GM12878 (cell line): ENCODE results near the gene ZNF267. TPM values are rescaled to one million over a fixed set of nuclear protein-coding genes. Genes with fewer than 3 reads are reported as not detected.

ENCODE experiments used
- ATAC-seq: fragments of 200-7000 bp; cut with Tn5 transposase; 3 replicates; pipeline ENCODE4 v1.9.1; 2020; ENCODE audit warnings: mild to moderate bottlenecking, moderate library complexity
- BruUV-seq: library from RNA; stranded (reverse); fragments of 400-500 nt; replicated peaks from 2 replicates; lab custom pipeline; 2021; lab: Mats Ljungman, UMichigan
- CTCF ChIA-PET: fragments of 300-600 bp; sonication (Branson Sonifier 250); formaldehyde crosslinking; extraction: SDS; loops from one replicate; lab custom pipeline; 2021; ENCODE audit warnings: inconsistent platforms; lab: Yijun Ruan, JAX
- POLR2A ChIA-PET: fragments of 350-600 bp; formaldehyde crosslinking; extraction: SDS; loops from one replicate; lab custom pipeline; 2021; ENCODE audit warnings: inconsistent platforms; lab: Charles Lee
- RAD21 ChIA-PET: fragments of 300-600 bp; sonication (Branson Sonifier 250); formaldehyde crosslinking; loops from one replicate; lab custom pipeline; 2023; ENCODE audit warnings: antibody characterized with exemption; ENCODE audit not compliant: unreplicated experiment; lab: Charles Lee
- SMC1A ChIA-PET: fragments of 300-600 bp; sonication (Branson Sonifier 250); formaldehyde crosslinking; loops from one replicate; lab custom pipeline; 2023; ENCODE audit not compliant: unreplicated experiment, uncharacterized antibody; lab: Charles Lee
- DNase-seq: peaks from one replicate; pipeline ENCODE4 v3.0.0-alpha.2; 2011; ENCODE audit warnings: low read depth, low spot score
- FAIRE-seq: peaks from 3 replicates; lab custom pipeline; 2011; peaks lifted over from hg19 to GRCh38; lab: Jason Lieb, UNC
- H2AFZ ChIP-seq: 2 replicates; pipeline ENCODE4 v1.6.0; 2011; ENCODE audit warnings: low read depth, low read length, control low read depth; ENCODE audit not compliant: control insufficient read depth
- H3K27ac ChIP-seq: 2 replicates; pipeline ENCODE4 v1.5.1; 2011; ENCODE audit warnings: control low read depth; ENCODE audit not compliant: control insufficient read depth, insufficient read depth
- H3K27me3 ChIP-seq, 2 experiments: replicated peaks in 1 of 2; 2 replicates each; pipeline versions ENCODE4 v1.6.0 to v1.6.1; 2011; ENCODE audit warnings: low read length in 1 of 2; ENCODE audit not compliant: control insufficient read depth in 2 of 2, insufficient read depth in 2 of 2
- H3K36me3 ChIP-seq, 2 experiments: 2 replicates each; pipeline ENCODE4 v1.5.1; 2011; ENCODE audit warnings: low read length in 1 of 2; ENCODE audit not compliant: control insufficient read depth in 2 of 2, insufficient read depth in 2 of 2
- H3K4me1 ChIP-seq: 2 replicates; pipeline ENCODE4 v1.6.1; 2011; ENCODE audit warnings: mild to moderate bottlenecking, low read length, moderate library complexity, mixed read lengths; ENCODE audit not compliant: control insufficient read depth, insufficient read depth
- H3K4me2 ChIP-seq: 2 replicates; pipeline ENCODE4 v1.6.0; 2011; ENCODE audit warnings: control low read depth; ENCODE audit not compliant: control insufficient read depth, insufficient read depth
- H3K4me3 ChIP-seq: fragments of 200-600 bp; sonication (generic); 2 replicates; pipeline ENCODE4 v1.5.1; 2016
- H3K79me2 ChIP-seq: 2 replicates; pipeline ENCODE4 v1.6.0; 2011; ENCODE audit warnings: low read length; ENCODE audit not compliant: control insufficient read depth, insufficient read depth
- H3K9ac ChIP-seq: 2 replicates; pipeline ENCODE4 v1.8.0; 2011; ENCODE audit warnings: low read length, control low read depth, mixed read lengths; ENCODE audit not compliant: control insufficient read depth, insufficient read depth
- H3K9me3 ChIP-seq: replicated peaks from 3 replicates; pipeline ENCODE4 v1.5.1; 2011; ENCODE audit warnings: mild to moderate bottlenecking, low read length; ENCODE audit not compliant: control insufficient read depth, insufficient read depth
- H4K20me1 ChIP-seq: 2 replicates; pipeline ENCODE4 v1.6.0; 2011; ENCODE audit not compliant: control insufficient read depth, insufficient read depth
- BCL3 ChIP-seq: IDR thresholded peaks from 2 replicates; pipeline ENCODE4 v1.6.1; 2011; ENCODE audit warnings: borderline replicate concordance, low read depth, mild to moderate bottlenecking, moderate library complexity, low read length; ENCODE audit not compliant: insufficient read depth, poor library complexity, severe bottlenecking
- CBFB ChIP-seq: IDR thresholded peaks from 2 replicates; pipeline ENCODE4 v1.6.1; 2016; ENCODE audit warnings: antibody characterized with exemption, low read depth
- ETV6 ChIP-seq, 2 experiments: fragments of 450-650 bp in 1 of 2; IDR thresholded peaks in 1 of 2; conservative IDR thresholded peaks in 1 of 2; 2 replicates each; pipeline ENCODE4 v1.6.1; 2014; ENCODE audit warnings: antibody characterized with exemption in 1 of 2, borderline replicate concordance in 1 of 2, low read depth in 1 of 2, mild to moderate bottlenecking in 1 of 2, moderate library complexity in 1 of 2
- IRF3 ChIP-seq: fragments of 450-650 bp; IDR thresholded peaks from 2 replicates; pipeline ENCODE4 v1.6.1; 2014; ENCODE audit warnings: mild to moderate bottlenecking
- MEF2A ChIP-seq: IDR thresholded peaks from 2 replicates; pipeline ENCODE4 v1.6.1; 2011; ENCODE audit warnings: low read depth, mild to moderate bottlenecking, low read length, moderate library complexity; ENCODE audit not compliant: insufficient read depth
- MEF2B ChIP-seq: fragments of 450-650 bp; IDR thresholded peaks from 2 replicates; pipeline ENCODE4 v1.6.1; 2018; ENCODE audit warnings: mild to moderate bottlenecking, moderate library complexity; ENCODE audit not compliant: partially characterized antibody, poor library complexity, severe bottlenecking
- MTA3 ChIP-seq: IDR thresholded peaks from 2 replicates; pipeline ENCODE4 v1.6.1; 2012; ENCODE audit warnings: low read length, inconsistent platforms, borderline replicate concordance
- NFYB ChIP-seq: IDR thresholded peaks from 2 replicates; pipeline ENCODE4 v1.6.1; 2011; ENCODE audit warnings: low read depth, mild to moderate bottlenecking, low read length, improper control_type of control experiment, moderate library complexity; ENCODE audit not compliant: insufficient read depth
- NR2C2 ChIP-seq: IDR thresholded peaks from 2 replicates; pipeline ENCODE4 v1.6.1; 2011; ENCODE audit warnings: borderline replicate concordance, low read depth; ENCODE audit not compliant: control insufficient read depth, insufficient read length
- PBX3 ChIP-seq: IDR thresholded peaks from 2 replicates; pipeline ENCODE4 v1.6.1; 2011; ENCODE audit warnings: mild to moderate bottlenecking, low read depth, low read length, moderate library complexity; ENCODE audit not compliant: insufficient replicate concordance
- POLR2A ChIP-seq: IDR thresholded peaks from 2 replicates; pipeline ENCODE4 v1.6.1; 2011; ENCODE audit warnings: low read depth, mild to moderate bottlenecking, low read length
- RELA ChIP-seq: fragments of 450-650 bp; IDR thresholded peaks from 2 replicates; pipeline ENCODE4 v1.8.0; 2014; ENCODE audit warnings: borderline replicate concordance; ENCODE audit not compliant: partially characterized antibody
- RFX5 ChIP-seq: IDR thresholded peaks from 2 replicates; pipeline ENCODE4 v1.6.1; 2011; ENCODE audit warnings: low read depth, low read length, improper control_type of control experiment
- SIX5 ChIP-seq: IDR thresholded peaks from 2 replicates; pipeline ENCODE4 v1.6.1; 2011; ENCODE audit warnings: mild to moderate bottlenecking, low read depth, low read length, moderate library complexity; ENCODE audit not compliant: severe bottlenecking
- SMARCA5 ChIP-seq: fragments of 450-650 bp; IDR thresholded peaks from 2 replicates; pipeline ENCODE4 v1.6.1; 2017; ENCODE audit warnings: mild to moderate bottlenecking
- SREBF1 ChIP-seq: IDR thresholded peaks from 2 replicates; pipeline ENCODE4 v1.6.1; 2012; ENCODE audit warnings: mild to moderate bottlenecking, low read length
- STAT3 ChIP-seq: IDR thresholded peaks from 2 replicates; pipeline ENCODE4 v1.6.1; 2011; ENCODE audit warnings: low read depth, low read length, improper control_type of control experiment
- WRNIP1 ChIP-seq: IDR thresholded peaks from 2 replicates; pipeline ENCODE4 v1.6.1; 2011; ENCODE audit warnings: low read depth, low read length, improper control_type of control experiment, borderline replicate concordance
- WGBS: methylation state at CpG from one replicate; pipeline ENCODE4 v1.1.6; 2016; ENCODE audit warnings: low lambda C conversion rate; ENCODE audit not compliant: insufficient replicate concordance, insufficient coverage; ENCODE audit errors: missing lambda C conversion rate; 5-methylcytosine and 5-hydroxymethylcytosine counted together
- in situ Hi-C: fragments of 300-500 bp; cut with MboI; formaldehyde crosslinking; loops from 9 replicates; pipeline ENCODE4 v1.14.3; 2018; ENCODE audit warnings: mixed read lengths
- intact Hi-C: fragments of 100-400 bp; cut with micrococcal nuclease; formaldehyde crosslinking; loops from one replicate; pipeline ENCODE4 v1.14.2; 2022; ENCODE audit not compliant: unreplicated experiment
- polyA plus RNA-seq, 11 experiments: library from polyadenylated mRNA; depleted of rRNA in 4 of 11; unstranded in 6 of 11; stranded (reverse) in 5 of 11; fragments of >200 nt; fragmentation: Nextera tagmentation in 4 of 11; fragmentation: Illumina TruSeq in 1 of 11; extraction: Ambion mirVana in 4 of 11; extraction: Trizol in 1 of 11; gene quantifications; 1 replicate in 1 of 11; 2 replicates in 10 of 11; pipeline versions ENCODE4 v1.2.1 to v1.2.3, GENCODE V29; 2011 to 2016; ENCODE audit warnings: inconsistent platforms in 2 of 11, missing spikeins in 2 of 11, low read depth in 1 of 11
- total RNA-seq, 4 experiments: library from RNA; depleted of rRNA in 3 of 4; stranded (reverse); fragments of >200 nt in 3 of 4; fragmentation: Illumina TruSeq in 1 of 4; extraction: Trizol in 1 of 4; gene quantifications; 2 replicates each; pipeline versions ENCODE4 v1.2.1 to v1.2.3, GENCODE V29; 2013 to 2021

The ZNF267 gene
- total and polyA plus RNA-seq, 10 of the 15 experiments (the other 5 are each of a cell fraction or from before 2014, with no cell fraction given), result 16.3 to 54.6 (median 29.6) TPM

GRCh38 chr16:31871510-31871909 is 2.1 kb upstream of the ZNF267 start (continued):
- TF ChIP-seq CBFB (no peak), NR2C2 (no peak), SMARCA5 (no peak)

- no peak for DNase-seq
- peaks cover 0 to 3% of the 10 kb centered on the region in 2 experiments; a peak in 1 of 4 replicates for H3K36me3 ChIP-seq
- H3K9ac ChIP-seq, result no peak overlapping the region
- H3K27ac ChIP-seq, result no peak overlapping the region
- ChIA-PET POLR2A (interaction anchor here (3.0 kb wide), 1 partner anchor 413 kb away, joined by 20 read pairs; the partner anchor contains the start of gene ARMC5), SMC1A (interaction anchor here (1.4 kb wide), 1 partner anchor 14 kb away, joined by 3 read pairs; no protein-coding TSS in a partner anchor), RAD21 (interaction anchor here (0.6 kb wide), 1 partner anchor 717 kb away, joined by 3 read pairs; no protein-coding TSS in a partner anchor), CTCF (interaction anchor here (0.7 to 9.6 kb wide), 4 partner anchors 14 to 428 kb away, joined by 3 to 92 read pairs (median 4); no protein-coding TSS in a partner anchor)
- WGBS, result 93% methylated on average over 6 of the region's 6 CpGs
- no peaks in the 10 kb centered on the region for H4K20me1 ChIP-seq
- no peak for ATAC-seq
- H2AFZ ChIP-seq, result no peak overlapping the region
- intact Hi-C loops (loop anchor here (5.0 to 10.0 kb wide), 5 partner anchors 170 to 917 kb away; partner anchors contain the start of genes FUS, ITGAX, KAT8 and SETD1A), in situ Hi-C loops (loop anchor here (5.0 to 10.0 kb wide), 8 partner anchors 63 to 917 kb away; partner anchors contain the start of genes ITGAX, KAT8, PYCARD and SETD1A)
- no peaks in the 10 kb centered on the region for H3K27me3 ChIP-seq
- peaks cover 30% of the 10 kb centered on the region for H3K4me1 ChIP-seq
- H3K4me3 ChIP-seq, result no peak overlapping the region
- peaks cover 40% of the 10 kb centered on the region for H3K79me2 ChIP-seq
- no TSS peak for BruUV-seq
- FAIRE-seq, result no peak
- no peak overlapping the region for H3K4me2 ChIP-seq
- no peaks in the 10 kb centered on the region; the same call in 2 of the 3 replicates for H3K9me3 ChIP-seq
- TF ChIP-seq NFYB (no peak), SREBF1 (no peak), IRF3 (no peak), RELA (no peak), RFX5 (no peak), POLR2A (no peak), MTA3 (no peak), SIX5 (no peak), PBX3 (no peak), BCL3 (no peak), CBFB (no peak), MEF2B (no peak), MEF2A (no peak), ETV6 (conservative IDR thresholded peaks at IDR 0.05 in 1 of 2, IDR thresholded peaks at IDR 0.05 in 1 of 2; ENCODE audit: borderline replicate concordance in 1 of 2, low read depth in 1 of 2) (no peak), STAT3 (no peak), WRNIP1 (no peak)
Measured at GRCh38 chr16:31872201-31872600, 1.4 kb upstream of the ZNF267 start.
